GM19239 (cell line): ENCODE results near the gene LTBP2.

Source experiments
- DNase-seq: peaks from one replicate; pipeline ENCODE4 v3.0.0; 2011; ENCODE audit warnings: low spot score; ENCODE audit not compliant: insufficient read length
- FAIRE-seq: peaks from 2 replicates; lab custom pipeline; 2011; peaks lifted over from hg19 to GRCh38; lab: Jason Lieb, UNC

The LTBP2 gene

GRCh38 chr14:74563233-74563585 lies 48.8 kb downstream of the LTBP2 start:
- no peak for DNase-seq
- FAIRE-seq, result no peak

DNA sequence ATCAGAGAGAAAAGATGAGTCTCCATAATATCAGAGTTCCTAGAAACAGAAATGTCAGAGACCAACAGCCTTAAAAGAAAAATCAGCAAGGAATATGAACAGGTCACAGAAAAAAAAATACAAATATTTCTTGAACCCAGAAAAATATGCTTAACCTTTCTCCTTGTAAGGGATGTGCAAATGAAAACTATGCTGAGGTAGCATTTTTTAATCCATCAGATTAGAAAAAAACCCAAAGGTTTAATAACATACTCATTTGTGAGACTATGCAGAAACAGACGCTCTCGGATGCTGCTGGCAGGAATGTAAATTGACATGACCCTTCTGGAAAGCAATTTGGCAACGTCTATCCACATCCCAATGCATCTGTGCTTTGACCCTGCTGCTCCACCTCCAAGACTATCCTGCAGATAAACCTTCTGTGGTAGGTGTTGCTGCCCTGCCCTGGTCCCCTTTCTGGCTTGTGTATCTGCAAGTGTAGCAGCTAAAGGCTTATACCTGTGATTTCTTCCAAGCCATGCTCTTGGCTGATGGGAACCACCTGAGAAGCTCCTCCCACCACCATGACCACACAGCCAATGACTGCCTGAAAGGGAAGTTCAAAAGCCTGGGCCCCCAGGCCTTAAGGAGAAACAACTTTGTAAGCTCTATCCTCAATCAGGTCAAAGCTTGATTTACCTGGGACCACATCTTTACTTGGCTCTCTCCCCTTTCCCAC lies 49.4 kb downstream of the LTBP2 start:
- DNase-seq (no peak), FAIRE-seq (no peak)

DNA sequence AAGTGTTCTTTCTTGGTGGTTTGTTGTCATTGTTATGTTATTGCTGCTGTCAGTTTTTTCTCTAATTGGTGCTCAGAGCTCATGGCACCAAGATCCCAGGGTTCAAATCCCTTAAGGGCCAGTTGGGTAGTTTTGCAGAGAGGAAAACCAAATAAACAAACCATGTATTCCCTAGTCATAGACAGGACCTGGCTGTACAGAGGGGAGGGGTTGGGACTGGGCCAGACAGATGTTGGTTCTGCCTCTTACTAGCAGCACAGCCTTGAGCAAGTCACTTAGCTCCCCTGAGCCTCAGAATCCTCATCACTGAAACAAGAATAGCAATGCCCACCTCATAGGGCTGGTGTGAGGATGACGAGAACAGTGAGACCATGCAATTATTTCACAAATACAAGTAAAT lies 53.4 kb downstream of the LTBP2 start:
- FAIRE-seq (no peak), DNase-seq (no peak)

- no peak for DNase-seq
- no peak for FAIRE-seq
Measured at GRCh38 chr14:74557691-74558090, 54.3 kb downstream of the LTBP2 start.

DNA sequence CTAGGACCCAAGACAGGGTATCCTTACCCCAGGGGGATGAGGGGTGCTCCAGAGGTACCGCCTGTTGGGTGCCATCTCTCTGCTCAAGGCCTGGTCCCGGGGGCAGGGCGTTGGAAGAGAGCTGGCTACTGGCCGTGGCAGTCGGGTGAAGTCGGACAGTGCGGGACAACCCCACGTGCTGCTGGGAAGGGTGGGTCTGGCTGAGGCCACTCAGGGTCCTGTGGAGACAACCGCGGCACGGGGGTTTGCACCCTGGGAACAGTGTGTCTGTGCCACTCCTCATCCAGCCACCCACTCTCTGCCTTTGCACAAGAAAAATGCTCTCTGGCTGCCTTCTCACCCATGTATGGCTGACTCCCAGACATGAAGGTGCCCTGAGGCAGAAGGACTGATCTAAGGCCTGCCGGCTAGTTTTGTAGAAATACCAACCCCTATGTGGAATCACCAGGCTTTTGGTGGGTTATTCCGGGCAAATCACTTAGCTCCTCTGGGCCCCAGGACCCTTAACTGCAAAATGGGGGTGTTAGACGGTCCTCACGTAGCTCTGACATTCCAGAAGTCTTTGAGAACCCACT lies 56.5 kb downstream of the LTBP2 start:
- no peak for FAIRE-seq
- DNase-seq, result no peak

DNA sequence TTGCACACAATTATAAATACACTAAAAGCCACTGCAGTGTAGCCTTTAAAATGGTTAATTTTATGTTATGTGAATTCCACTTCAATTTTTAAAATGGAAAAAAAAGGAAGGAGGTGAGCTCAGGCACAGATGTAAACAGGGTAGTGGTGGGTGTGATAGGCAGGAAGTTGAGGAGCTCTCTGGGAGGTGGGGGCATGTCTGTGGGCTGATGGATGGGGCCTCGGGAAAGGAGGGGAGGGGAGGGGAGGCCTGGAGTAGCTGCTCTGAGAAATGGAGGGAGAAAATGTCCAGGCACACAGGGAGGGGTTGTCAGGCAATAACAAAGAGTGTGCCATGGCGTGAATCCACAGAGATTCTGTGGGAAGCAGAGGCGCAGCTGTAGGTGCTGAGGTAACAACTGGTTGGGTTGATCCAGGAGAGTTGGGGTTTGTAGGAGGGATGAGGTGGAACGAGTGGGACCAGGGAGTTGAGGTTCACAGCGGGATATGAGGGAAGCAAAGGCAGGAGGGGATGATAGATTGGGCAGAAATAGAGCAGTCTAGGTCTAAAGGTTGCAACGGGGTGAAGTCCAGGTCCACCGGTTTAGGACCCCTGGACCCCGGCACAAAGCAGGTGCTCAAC lies 57.2 kb downstream of the LTBP2 start:
- FAIRE-seq (no peak), DNase-seq (no peak)

DNA sequence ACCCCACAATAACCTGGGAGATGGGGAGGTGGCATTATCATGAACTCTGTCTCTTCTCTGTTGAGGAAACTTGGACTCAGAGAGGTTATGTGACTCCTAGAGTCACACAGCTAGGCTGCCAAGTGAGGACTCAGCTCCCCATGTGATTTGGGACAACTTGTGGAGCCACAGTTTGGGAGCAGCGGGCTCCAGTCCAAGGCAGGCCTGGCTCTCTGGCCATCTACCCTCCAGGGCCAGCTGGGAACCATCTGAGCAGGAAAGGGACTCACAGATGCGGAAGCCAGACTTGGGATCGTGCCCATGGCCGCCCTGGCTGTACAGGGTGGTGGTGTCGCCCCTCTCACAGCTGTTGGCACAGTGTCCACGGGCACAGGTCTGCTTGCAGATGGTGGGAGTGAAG lies 59.4 kb downstream of the LTBP2 start:
- FAIRE-seq (no peak), DNase-seq (no peak)

GRCh38 chr14:74551431-74552371 lies 60.3 kb downstream of the LTBP2 start:
- no peak for FAIRE-seq

DNA sequence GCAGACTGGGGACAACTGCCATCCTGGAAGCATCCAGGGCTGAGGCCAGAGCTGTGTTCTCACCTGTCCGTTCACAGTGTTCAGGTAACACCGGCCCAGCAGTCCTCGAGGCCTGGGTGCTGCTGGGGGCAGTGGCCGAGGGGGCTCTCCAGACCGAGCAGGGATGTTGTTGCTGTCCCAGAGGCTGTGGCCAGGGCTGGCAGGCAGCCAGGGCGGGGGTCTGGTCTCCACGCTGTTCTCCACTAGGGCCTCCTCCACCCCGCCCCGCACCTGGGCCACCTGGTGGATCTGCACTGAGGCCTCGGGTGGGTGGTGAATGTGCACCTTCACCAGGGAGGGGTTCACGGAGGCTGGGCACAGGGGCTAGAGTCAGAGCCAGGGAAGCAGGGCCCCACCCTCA lies 61.0 kb downstream of the LTBP2 start:
- FAIRE-seq (no peak), DNase-seq (no peak)

More at GRCh38 chr14:74551431-74552371, 60.3 kb downstream of the LTBP2 start:
- no peak for DNase-seq

- FAIRE-seq, result no peak
- no peak for DNase-seq
Measured at GRCh38 chr14:74550071-74550470, 62.0 kb downstream of the LTBP2 start.

DNA sequence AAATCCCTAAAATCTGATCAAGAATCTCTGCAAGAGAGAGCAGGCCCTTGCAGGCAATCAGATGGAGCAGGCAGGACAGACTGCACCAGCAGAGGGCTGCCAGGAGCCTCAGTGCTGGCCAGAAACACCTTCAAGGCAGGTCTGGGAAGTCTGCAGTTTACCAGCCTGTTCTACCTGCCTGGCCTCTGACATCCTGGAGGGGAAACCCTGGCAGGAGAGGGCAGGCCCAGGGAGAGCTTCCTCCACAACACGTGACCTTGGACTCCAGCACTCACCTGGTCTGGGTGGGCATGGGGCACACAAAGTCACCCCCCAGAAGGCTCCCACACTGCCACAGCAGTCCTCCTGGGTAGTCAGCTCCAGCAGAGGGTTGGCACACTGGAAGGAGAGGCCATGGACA lies 62.4 kb downstream of the LTBP2 start:
- DNase-seq, result no peak
- FAIRE-seq, result no peak

DNA sequence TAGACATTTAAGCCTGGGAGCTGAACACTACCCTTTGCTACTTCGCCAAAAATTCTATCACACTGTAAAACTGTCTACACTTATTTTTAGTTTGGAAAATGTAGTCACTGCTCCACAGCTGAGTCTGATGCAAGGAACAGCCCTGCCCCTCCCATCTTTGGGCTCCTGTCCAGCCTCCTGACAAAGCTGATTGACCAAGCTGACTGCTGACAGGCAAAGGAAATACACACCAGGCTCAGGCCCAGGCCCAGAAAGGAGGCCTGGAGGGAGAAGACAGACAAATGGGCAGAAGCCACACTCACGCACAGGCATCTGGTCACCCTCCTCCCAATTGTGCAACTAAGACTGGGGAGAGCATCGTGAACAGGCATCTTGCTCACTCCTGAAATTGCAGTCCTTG lies 63.2 kb downstream of the LTBP2 start:
- DNase-seq, result no peak
- no peak for FAIRE-seq

DNA sequence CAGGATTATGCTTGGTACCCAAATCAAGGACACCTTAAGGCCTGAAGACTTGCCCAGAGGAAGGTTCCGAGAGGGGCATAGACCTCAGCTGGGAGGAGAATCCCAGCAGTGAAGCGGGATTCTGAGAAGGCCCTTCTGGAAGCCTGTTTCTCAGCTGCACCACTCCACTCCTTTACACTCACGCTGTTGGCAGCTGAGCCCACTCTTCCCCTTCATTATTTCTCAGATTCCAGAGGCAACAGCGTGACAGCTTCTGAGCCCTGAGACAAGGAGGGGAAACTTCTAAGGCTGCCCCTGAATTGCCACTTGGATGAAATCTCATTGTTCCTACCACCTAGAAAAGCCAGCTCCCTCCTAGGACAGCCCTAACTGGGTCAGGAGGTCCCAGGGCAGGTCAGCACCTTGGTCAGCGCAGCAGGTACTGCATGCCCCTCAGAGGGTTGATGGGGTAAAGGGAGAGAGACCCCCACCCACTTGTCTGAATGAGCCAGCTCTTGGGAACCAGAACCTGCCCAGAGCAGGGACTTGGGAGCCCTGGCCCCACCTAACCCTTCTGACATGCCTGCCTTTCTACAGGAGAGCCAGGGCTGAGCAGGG lies 64.6 kb downstream of the LTBP2 start:
- no peak for FAIRE-seq
- no peak for DNase-seq

DNA sequence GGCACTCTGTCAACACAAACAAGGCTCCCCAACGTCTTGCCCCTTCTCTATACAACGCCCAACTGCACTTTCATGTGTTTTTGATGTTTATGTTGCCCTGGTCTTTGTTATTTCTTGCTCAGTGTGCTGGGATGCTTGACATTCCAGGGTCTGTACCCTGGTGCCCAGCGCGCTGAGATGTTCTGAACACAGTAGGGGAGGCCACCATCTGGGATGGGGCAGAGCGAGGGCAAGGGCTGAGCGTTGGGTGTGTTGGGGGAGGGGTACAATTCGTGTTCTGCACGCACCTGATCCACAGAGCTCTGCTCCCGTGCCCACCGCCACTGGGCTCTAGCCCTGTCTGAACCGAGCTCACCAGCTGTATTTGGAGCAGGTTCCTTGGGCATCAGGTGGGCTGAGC lies 65.6 kb downstream of the LTBP2 start:
- DNase-seq, result no peak
- no peak for FAIRE-seq

- DNase-seq (no peak), FAIRE-seq (no peak)
Measured at GRCh38 chr14:74545386-74545785, 66.7 kb downstream of the LTBP2 start.

- no peak for DNase-seq
- FAIRE-seq, result no peak
Measured at GRCh38 chr14:74543771-74544438, 68.1 kb downstream of the LTBP2 start.

GRCh38 chr14:74542056-74542685 lies 69.9 kb downstream of the LTBP2 start:
- DNase-seq (no peak), FAIRE-seq (no peak)

- DNase-seq, result no peak
- FAIRE-seq, result no peak
Measured at GRCh38 chr14:74541225-74541624, 70.8 kb downstream of the LTBP2 start.

GRCh38 chr14:74539503-74539902 lies 72.5 kb downstream of the LTBP2 start:
- FAIRE-seq (no peak), DNase-seq (no peak)
